ENCODE results near the gene L3MBTL4.
"Not testable (repeated sequence)": the region's sequence is repeated elsewhere in the genome, so short reads cannot be mapped to it uniquely, and the experiment has no call there.

Gene L3MBTL4

GRCh38 chr18:6284761-6285160 lies 129.9 kb downstream of the L3MBTL4 start:
- peaks cover 3% of the 10 kb centered on the region for H3K4me1 ChIP-seq
- peaks cover 9% of the 10 kb centered on the region; the same call in 1 of the 2 replicates for H3K36me3 ChIP-seq
- H3K4me2 ChIP-seq = no peak overlapping the region
- no peak for TF ChIP-seq Cebpa-rat (IDR thresholded peaks at IDR 0.05)
- no peak overlapping the region for H3K4me3 ChIP-seq
- no peaks in the 10 kb centered on the region for H4K20me1 ChIP-seq
- H3K9me3 ChIP-seq = no peaks in the 10 kb centered on the region
- H3K27ac ChIP-seq = no peak overlapping the region
- no peak overlapping the region for H3K9ac ChIP-seq
- H3K27me3 ChIP-seq = no peaks in the 10 kb centered on the region

GRCh38 chr18:6284300-6284699 lies 130.4 kb downstream of the L3MBTL4 start:
- Histone ChIP-seq H3K27ac (no peak overlapping the region), H3K4me3 (no peak overlapping the region), H4K20me1 (no peaks in the 10 kb centered on the region), H3K9ac (no peak overlapping the region), H3K4me1 (no peaks in the 10 kb centered on the region), H3K36me3 (peaks cover 9% of the 10 kb centered on the region; the same call in 1 of the 2 replicates), H3K27me3 (no peaks in the 10 kb centered on the region), H3K9me3 (no peaks in the 10 kb centered on the region), H3K4me2 (no peak overlapping the region)
- TF ChIP-seq Cebpa-rat (IDR thresholded peaks at IDR 0.05) = no peak

GRCh38 chr18:6281874-6282273 lies 132.8 kb downstream of the L3MBTL4 start:
- TF ChIP-seq Cebpa-rat (IDR thresholded peaks at IDR 0.05) = no peak
- Histone ChIP-seq H3K36me3 (peaks cover 9% of the 10 kb centered on the region; the same call in 1 of the 2 replicates), H4K20me1 (no peaks in the 10 kb centered on the region), H3K27me3 (no peaks in the 10 kb centered on the region), H3K4me1 (no peaks in the 10 kb centered on the region), H3K4me3 (no peak overlapping the region), H3K27ac (no peak overlapping the region), H3K4me2 (no peak overlapping the region), H3K9ac (no peak overlapping the region), H3K9me3 (no peaks in the 10 kb centered on the region)

- Histone ChIP-seq H4K20me1 (no peaks in the 10 kb centered on the region), H3K27me3 (no peaks in the 10 kb centered on the region), H3K9ac (no peak overlapping the region), H3K27ac (no peak overlapping the region), H3K4me3 (no peak overlapping the region), H3K4me2 (no peak overlapping the region), H3K36me3 (peaks cover 9% of the 10 kb centered on the region; the same call in 1 of the 2 replicates), H3K4me1 (no peaks in the 10 kb centered on the region), H3K9me3 (no peaks in the 10 kb centered on the region)
- TF ChIP-seq Cebpa-rat (IDR thresholded peaks at IDR 0.05) = no peak
Measured at GRCh38 chr18:6280211-6280743, 134.4 kb downstream of the L3MBTL4 start.

- no peaks in the 10 kb centered on the region for H3K9me3 ChIP-seq
- peaks cover under 1% of the 10 kb centered on the region; the same call in 1 of the 2 replicates for H3K36me3 ChIP-seq
- H3K4me1 ChIP-seq = no peaks in the 10 kb centered on the region
- no peak overlapping the region for H3K4me3 ChIP-seq
- no peak overlapping the region for H3K4me2 ChIP-seq
- TF ChIP-seq Cebpa-rat (IDR thresholded peaks at IDR 0.05) = no peak
- no peak overlapping the region for H3K9ac ChIP-seq
- no peaks in the 10 kb centered on the region for H3K27me3 ChIP-seq
- no peak overlapping the region for H3K27ac ChIP-seq
- no peaks in the 10 kb centered on the region for H4K20me1 ChIP-seq
Measured at GRCh38 chr18:6279308-6279707, 135.4 kb downstream of the L3MBTL4 start.

- H3K27me3 ChIP-seq = no peaks in the 10 kb centered on the region
- H3K9ac ChIP-seq = no peak overlapping the region
- H3K27ac ChIP-seq = no peak overlapping the region
- H3K4me2 ChIP-seq = no peak overlapping the region
- peaks cover 6% of the 10 kb centered on the region; the same call in 1 of the 2 replicates for H3K36me3 ChIP-seq
- TF ChIP-seq Cebpa-rat (IDR thresholded peaks at IDR 0.05) = no peak
- peaks cover 17% of the 10 kb centered on the region for H3K4me1 ChIP-seq
- no peak overlapping the region for H3K4me3 ChIP-seq
- H4K20me1 ChIP-seq = no peaks in the 10 kb centered on the region
- H3K9me3 ChIP-seq = peaks cover 21% of the 10 kb centered on the region
Measured at GRCh38 chr18:6273423-6273822, 141.3 kb downstream of the L3MBTL4 start.

GRCh38 chr18:6272144-6272543 lies 142.6 kb downstream of the L3MBTL4 start:
- not testable (repeated sequence) for H3K4me3 ChIP-seq, H3K27me3 ChIP-seq, H4K20me1 ChIP-seq, H3K27ac ChIP-seq, H3K4me2 ChIP-seq, H3K36me3 ChIP-seq, H3K9ac ChIP-seq
- Histone ChIP-seq H3K4me1 (peaks cover 17% of the 10 kb centered on the region), H3K9me3 (peaks cover 21% of the 10 kb centered on the region)

- TF ChIP-seq Cebpa-rat (IDR thresholded peaks at IDR 0.05) = no peak
- Histone ChIP-seq H3K9ac (no peak overlapping the region), H3K9me3 (peaks cover 21% of the 10 kb centered on the region), H3K36me3 (peaks cover 6% of the 10 kb centered on the region; the same call in 1 of the 2 replicates), H4K20me1 (no peaks in the 10 kb centered on the region), H3K4me1 (peaks cover 17% of the 10 kb centered on the region), H3K27ac (no peak overlapping the region), H3K4me3 (no peak overlapping the region), H3K4me2 (no peak overlapping the region), H3K27me3 (no peaks in the 10 kb centered on the region)
Measured at GRCh38 chr18:6271585-6271984, 143.1 kb downstream of the L3MBTL4 start.

- Histone ChIP-seq H3K4me3 (no peak overlapping the region), H3K9me3 (peaks cover 21% of the 10 kb centered on the region), H3K36me3 (peaks cover 6% of the 10 kb centered on the region; the same call in 1 of the 2 replicates), H3K4me1 (peaks cover 17% of the 10 kb centered on the region), H3K4me2 (peak overlapping the region; percentile 55; the same call in 1 of the 2 replicates), H3K27ac (peak overlapping the region; percentile 53; the same call in 1 of the 2 replicates), H4K20me1 (no peaks in the 10 kb centered on the region), H3K27me3 (no peaks in the 10 kb centered on the region), H3K9ac (no peak overlapping the region)
- TF ChIP-seq Cebpa-rat (IDR thresholded peaks at IDR 0.05) = no peak
Measured at GRCh38 chr18:6270771-6271216, 143.9 kb downstream of the L3MBTL4 start.

GRCh38 chr18:6269660-6270332 lies 144.9 kb downstream of the L3MBTL4 start:
- Histone ChIP-seq H3K9ac (no peak overlapping the region), H3K36me3 (peaks cover 6% of the 10 kb centered on the region; the same call in 1 of the 2 replicates), H3K4me1 (peaks cover 17% of the 10 kb centered on the region), H3K27ac (peak overlapping the region; percentile 53; the same call in 1 of the 2 replicates), H3K27me3 (no peaks in the 10 kb centered on the region), H3K9me3 (peaks cover 21% of the 10 kb centered on the region), H3K4me2 (peak overlapping the region; percentile 55), H3K4me3 (0 out of 2 replicates have a peak overlapping the region, but pooled peaks have one; percentile 16), H4K20me1 (no peaks in the 10 kb centered on the region)
- TF ChIP-seq Cebpa-rat (IDR thresholded peaks at IDR 0.05) = no peak
